Osteocyte (in vitro differentiated cells): ENCODE measurements around the gene STRAP. TPM values are rescaled to one million over a fixed set of nuclear protein-coding genes. Genes with fewer than 3 reads are reported as not detected.
A peak's percentile ranks its signal among the peaks of the same experiment; 100 is the strongest.

ENCODE experiments used
- DNase-seq: peaks from one replicate; pipeline ENCODE4 v3.0.0; 2021; ENCODE audit warnings: mixed read lengths; ENCODE audit not compliant: unreplicated experiment; ENCODE audit errors: extremely low spot score
- H3K27ac Mint-ChIP-seq: one replicate; pipeline ENCODE4 v1.8.0; 2021; ENCODE audit warnings: mild to moderate bottlenecking, mixed read lengths; ENCODE audit not compliant: unreplicated experiment
- H3K27me3 Mint-ChIP-seq: one replicate; pipeline ENCODE4 v1.8.0; 2021; ENCODE audit warnings: mixed read lengths; ENCODE audit not compliant: unreplicated experiment
- H3K36me3 Mint-ChIP-seq: one replicate; pipeline ENCODE4 v1.8.0; 2021; ENCODE audit warnings: mixed read lengths; ENCODE audit not compliant: unreplicated experiment
- H3K4me1 Mint-ChIP-seq: one replicate; pipeline ENCODE4 v1.8.0; 2021; ENCODE audit warnings: mixed read lengths; ENCODE audit not compliant: unreplicated experiment
- H3K4me3 Mint-ChIP-seq: one replicate; pipeline ENCODE4 v1.8.0; 2021; ENCODE audit warnings: mild to moderate bottlenecking, moderate library complexity, mixed read lengths; ENCODE audit not compliant: unreplicated experiment
- H3K9me3 Mint-ChIP-seq: one replicate; pipeline ENCODE4 v1.8.0; 2021; ENCODE audit warnings: mixed read lengths; ENCODE audit not compliant: unreplicated experiment
- CTCF ChIP-seq: fragments of 200-600 bp; sonication (generic); IDR thresholded peaks from 2 replicates; pipeline ENCODE4 v1.5.0; 2021; ENCODE audit warnings: antibody characterized with exemption, mild to moderate bottlenecking, moderate library complexity
- total RNA-seq: library from RNA; stranded (reverse); gene quantifications from 2 replicates; pipeline ENCODE4 v1.2.1, GENCODE V29; 2021

STRAP gene
- total RNA-seq, 1 donor from 2014 or later = 136 TPM

- TF ChIP-seq CTCF = no peak
- Mint-ChIP-seq H3K36me3 (no peaks in the 10 kb centered on the region), H3K4me1 (peaks cover 35% of the 10 kb centered on the region), H3K4me3 (no peak overlapping the region), H3K27me3 (no peaks in the 10 kb centered on the region), H3K9me3 (no peaks in the 10 kb centered on the region), H3K27ac (no peak overlapping the region)
- DNase-seq = no peak
These were observed 42.8 kb downstream of the STRAP start for GRCh38 chr12:15924956-15925355.

- DNase-seq = no peak
- Mint-ChIP-seq H3K27me3 (no peaks in the 10 kb centered on the region), H3K36me3 (peaks cover 5% of the 10 kb centered on the region), H3K9me3 (peaks cover 3% of the 10 kb centered on the region), H3K27ac (peak overlapping the region; percentile 52), H3K4me3 (no peak overlapping the region), H3K4me1 (peaks cover 48% of the 10 kb centered on the region)
- TF ChIP-seq CTCF = no peak
These were observed 46.2 kb downstream of the STRAP start for GRCh38 chr12:15928346-15928745.

GRCh38 chr12:15928870-15929571 lies 46.8 kb downstream of the STRAP start:
- Mint-ChIP-seq H3K4me1 (peaks cover 48% of the 10 kb centered on the region), H3K36me3 (peaks cover 7% of the 10 kb centered on the region), H3K27ac (peak overlapping the region; percentile 33), H3K9me3 (peaks cover 3% of the 10 kb centered on the region), H3K27me3 (no peaks in the 10 kb centered on the region), H3K4me3 (peak overlapping the region; percentile 24)
- no peak for TF ChIP-seq CTCF
- no peak for DNase-seq

- Mint-ChIP-seq H3K36me3 (peaks cover 7% of the 10 kb centered on the region), H3K27me3 (no peaks in the 10 kb centered on the region), H3K9me3 (peaks cover 3% of the 10 kb centered on the region), H3K4me3 (no peak overlapping the region), H3K27ac (no peak overlapping the region), H3K4me1 (peaks cover 46% of the 10 kb centered on the region)
- no peak for TF ChIP-seq CTCF
- no peak for DNase-seq
These were observed 49.4 kb downstream of the STRAP start for GRCh38 chr12:15931590-15932053.

- H3K4me1 Mint-ChIP-seq = peaks cover 39% of the 10 kb centered on the region
- no peak for TF ChIP-seq CTCF
These were observed 50.1 kb downstream of the STRAP start for GRCh38 chr12:15932327-15932726.

More at GRCh38 chr12:15932327-15932726, 50.1 kb downstream of the STRAP start:
- Mint-ChIP-seq H3K4me3 (no peak overlapping the region), H3K27ac (no peak overlapping the region), H3K9me3 (peaks cover 3% of the 10 kb centered on the region), H3K27me3 (no peaks in the 10 kb centered on the region), H3K36me3 (peaks cover 7% of the 10 kb centered on the region)
- DNase-seq = no peak
